CD4-positive, alpha-beta T cell (primary cell): ENCODE results near the gene VWDE. TPM values are rescaled to one million over a fixed set of nuclear protein-coding genes. Genes with fewer than 3 reads are reported as not detected.

Experiments used
- ATAC-seq: fragments of 200-7000 bp; cut with Tn5 transposase; one replicate; pipeline ENCODE4 v1.10.0; 2022; ENCODE audit warnings: mild to moderate bottlenecking; ENCODE audit not compliant: poor library complexity
- CTCF ChIA-PET: fragments of 350-600 bp; sonication (Branson Sonifier 250); formaldehyde crosslinking; loops from one replicate; lab custom pipeline; 2021; ENCODE audit warnings: antibody characterized with exemption, inconsistent platforms; lab: Charles Lee
- POLR2A ChIA-PET: fragments of 350-600 bp; sonication (Branson Sonifier 250); formaldehyde crosslinking; loops from one replicate; lab custom pipeline; 2021; ENCODE audit warnings: antibody characterized with exemption, inconsistent platforms; lab: Charles Lee
- DNase-seq, 14 experiments: peaks; one replicate each; pipeline ENCODE4 v3.0.0-alpha.2; 2013 to 2020; ENCODE audit warnings: mixed read lengths in 2 of 14
- H3K27ac ChIP-seq, 2 donors: one replicate each; pipeline versions ENCODE4 v1.5.1 to v1.7.0; 2013; ENCODE audit warnings: low read length in 2 of 2, low read depth in 1 of 2, mild to moderate bottlenecking in 1 of 2
- H3K27me3 ChIP-seq, 2 experiments: 1 replicate in 1 of 2; 2 replicates in 1 of 2; pipeline versions ENCODE4 v1.6.1 to v1.7.0; 2013; ENCODE audit warnings: low read length in 2 of 2, control low read depth in 1 of 2, mild to moderate bottlenecking in 1 of 2, moderate library complexity in 1 of 2; ENCODE audit not compliant: insufficient read depth in 2 of 2, control insufficient read depth in 1 of 2
- H3K36me3 ChIP-seq: one replicate; pipeline ENCODE4 v1.6.1; 2013; ENCODE audit warnings: low read length, control low read depth; ENCODE audit not compliant: insufficient read depth
- H3K4me1 ChIP-seq: one replicate; pipeline ENCODE4 v1.6.1; 2013; ENCODE audit warnings: low read length, control low read depth; ENCODE audit not compliant: insufficient read depth
- H3K4me3 ChIP-seq: one replicate; pipeline ENCODE4 v1.5.1; 2013; ENCODE audit warnings: mild to moderate bottlenecking, low read length, moderate library complexity
- H3K9me3 ChIP-seq, 2 experiments: 1 replicate in 1 of 2; 2 replicates in 1 of 2; pipeline versions ENCODE4 v1.6.1 to v1.7.0; 2013; ENCODE audit warnings: low read length in 2 of 2, mild to moderate bottlenecking in 2 of 2, control low read depth in 1 of 2, moderate library complexity in 1 of 2; ENCODE audit not compliant: control insufficient read depth in 1 of 2, insufficient read depth in 1 of 2
- H3K27ac Mint-ChIP-seq: one replicate; pipeline ENCODE4 v1.8.0; 2020; ENCODE audit warnings: mixed read lengths
- H3K27me3 Mint-ChIP-seq: one replicate; pipeline ENCODE4 v1.8.0; 2021; ENCODE audit warnings: mixed read lengths
- H3K36me3 Mint-ChIP-seq: one replicate; pipeline ENCODE4 v1.8.0; 2021; ENCODE audit warnings: low read depth, mixed read lengths
- H3K4me1 Mint-ChIP-seq: one replicate; pipeline ENCODE4 v1.8.0; 2021; ENCODE audit warnings: low read depth, mixed read lengths
- H3K4me3 Mint-ChIP-seq: one replicate; pipeline ENCODE4 v1.8.0; 2020; ENCODE audit warnings: mild to moderate bottlenecking, mixed read lengths
- H3K9me3 Mint-ChIP-seq: one replicate; pipeline ENCODE4 v1.8.0; 2020; ENCODE audit warnings: mixed read lengths
- CTCF ChIP-seq: fragments of 200-600 bp; IDR thresholded peaks from one replicate; pipeline ENCODE4 v1.8.0; 2022; ENCODE audit warnings: antibody characterized with exemption, mild to moderate bottlenecking
- intact Hi-C, 2 experiments: fragments of 100-400 bp; cut with DNase I in 1 of 2; cut with micrococcal nuclease in 1 of 2; formaldehyde crosslinking; loops; one replicate each; pipeline versions ENCODE4 v1.15.1 to v1.9.0; 2023 to 2025; cut with DNase I, micrococcal nuclease
- total RNA-seq, 174 experiments: library from RNA in 2 of 174; stranded (reverse) in 2 of 174; gene quantifications; one replicate each; pipeline ENCODE4 v1.2.3 and lab custom pipeline; 2021 to 2026

VWDE gene
- total RNA-seq, 2 experiments from 2014 or later, result 1.5 TPM

GRCh38 chr7:12425311-12425710 is 21.6 kb upstream of the VWDE start:
- Mint-ChIP-seq H3K27me3 (peaks cover 30% of the 10 kb centered on the region), H3K4me1 (no peaks in the 10 kb centered on the region), H3K36me3 (no peaks in the 10 kb centered on the region), H3K4me3 (no peak overlapping the region), H3K9me3 (peaks cover 6% of the 10 kb centered on the region), H3K27ac (no peak overlapping the region)
- no peak overlapping the region for H3K27ac ChIP-seq
- no peaks in the 10 kb centered on the region for H3K36me3 ChIP-seq
- no peak overlapping the region for H3K4me3 ChIP-seq
- POLR2A ChIA-PET, result no interaction called here
- TF ChIP-seq CTCF, result no peak
- DNase-seq (no peak), ATAC-seq (no peak)
- peaks cover 0 to 3% of the 10 kb centered on the region in 2 experiments for H3K9me3 ChIP-seq
- CTCF ChIA-PET, result no interaction called here
- H3K4me1 ChIP-seq, result no peaks in the 10 kb centered on the region
- intact Hi-C loops, result no loop called here
- H3K27me3 ChIP-seq, result no peaks in the 10 kb centered on the region

GRCh38 chr7:12423997-12424745 is 20.5 kb upstream of the VWDE start:
- peaks cover 25% of the 10 kb centered on the region for H3K27me3 Mint-ChIP-seq
- H3K27ac ChIP-seq, result no peak overlapping the region
- intact Hi-C loops, result no loop called here
- ATAC-seq (no peak), DNase-seq (no peak)
- no peak for TF ChIP-seq CTCF
- H3K4me3 Mint-ChIP-seq, result no peak overlapping the region
- H3K36me3 Mint-ChIP-seq, result no peaks in the 10 kb centered on the region
- H3K36me3 ChIP-seq, result no peaks in the 10 kb centered on the region
- no peaks in the 10 kb centered on the region for H3K4me1 ChIP-seq
- H3K4me3 ChIP-seq, result no peak overlapping the region
- peaks cover 6% of the 10 kb centered on the region for H3K9me3 Mint-ChIP-seq
- ChIA-PET CTCF (no interaction called here), POLR2A (no interaction called here)
- no peaks in the 10 kb centered on the region for H3K27me3 ChIP-seq
- no peak overlapping the region for H3K27ac Mint-ChIP-seq
- no peaks in the 10 kb centered on the region for H3K4me1 Mint-ChIP-seq
- peaks cover 0 to 3% of the 10 kb centered on the region in 2 experiments for H3K9me3 ChIP-seq

- TF ChIP-seq CTCF, result no peak
- no peaks in the 10 kb centered on the region for H3K4me1 ChIP-seq
- H3K27me3 ChIP-seq, result no peaks in the 10 kb centered on the region
- Mint-ChIP-seq H3K9me3 (peaks cover 6% of the 10 kb centered on the region), H3K27me3 (peaks cover 20% of the 10 kb centered on the region), H3K4me3 (no peak overlapping the region), H3K4me1 (no peaks in the 10 kb centered on the region), H3K36me3 (no peaks in the 10 kb centered on the region), H3K27ac (no peak overlapping the region)
- H3K36me3 ChIP-seq, result no peaks in the 10 kb centered on the region
- no peak overlapping the region for H3K4me3 ChIP-seq
- POLR2A ChIA-PET, result no interaction called here
- intact Hi-C loops, result no loop called here
- H3K27ac ChIP-seq, result no peak overlapping the region
- ATAC-seq (no peak), DNase-seq (no peak)
- CTCF ChIA-PET, result no interaction called here
- peaks cover 0 to 3% of the 10 kb centered on the region in 2 experiments for H3K9me3 ChIP-seq
These were observed 19.8 kb upstream of the VWDE start for GRCh38 chr7:12423355-12423996.
